ENCODE measurements around the gene SCGB1D4.

Gene SCGB1D4

GRCh38 chr11:62273284-62273683, 25.6 kb downstream of the SCGB1D4 start:
- no peak for DNase-seq

GRCh38 chr11:62269654-62270278, 29.1 kb downstream of the SCGB1D4 start, which contains the start of gene SCGB2A2:
Gene SCGB2A2 (plus strand): TSS chr11:62270158. CDS start chr11:62270217, 59 bp downstream.
- DNase-seq = no peak

- DNase-seq = no peak
Observed at GRCh38 chr11:62267576-62267975, 31.3 kb downstream of the SCGB1D4 start.

DNA sequence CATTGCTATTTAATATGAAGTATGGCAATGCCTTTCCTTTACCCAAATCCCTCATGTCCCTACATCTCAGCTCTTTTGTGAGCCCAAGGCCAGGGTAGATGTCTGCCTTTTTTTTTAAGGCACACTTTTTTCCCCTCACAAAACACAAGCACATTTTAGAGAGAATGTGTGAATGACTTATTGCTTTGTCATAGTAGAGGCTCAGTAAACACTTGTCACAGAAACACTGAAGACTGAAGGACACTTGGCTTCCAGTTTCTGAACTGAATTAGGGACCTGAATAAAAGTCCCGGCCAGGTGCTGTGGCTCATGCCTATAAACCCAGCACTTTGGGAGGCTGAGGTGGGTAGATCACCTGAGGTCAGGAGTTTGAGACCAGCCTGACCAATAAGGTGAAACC, 31.8 kb downstream of the SCGB1D4 start:
- DNase-seq = no peak

DNA sequence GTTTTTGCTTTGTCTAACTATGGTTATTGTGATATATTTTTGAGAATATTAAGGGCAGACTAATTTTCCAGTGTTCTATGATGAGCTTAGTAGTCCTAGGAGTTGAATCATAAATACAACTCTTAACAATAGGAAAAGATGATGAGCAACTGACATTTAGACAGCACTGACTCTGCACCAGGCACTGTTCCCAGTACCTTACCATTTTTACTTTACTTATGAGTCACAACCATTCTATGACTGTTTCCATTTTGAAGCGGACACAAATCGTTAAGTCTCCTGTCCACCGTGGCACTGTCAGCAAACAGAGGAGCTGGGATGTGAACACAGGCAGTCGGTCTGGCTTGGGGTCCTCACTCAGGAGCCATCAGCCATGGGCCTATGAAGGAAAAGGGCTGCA, 32.3 kb downstream of the SCGB1D4 start:
- no peak for DNase-seq

DNA sequence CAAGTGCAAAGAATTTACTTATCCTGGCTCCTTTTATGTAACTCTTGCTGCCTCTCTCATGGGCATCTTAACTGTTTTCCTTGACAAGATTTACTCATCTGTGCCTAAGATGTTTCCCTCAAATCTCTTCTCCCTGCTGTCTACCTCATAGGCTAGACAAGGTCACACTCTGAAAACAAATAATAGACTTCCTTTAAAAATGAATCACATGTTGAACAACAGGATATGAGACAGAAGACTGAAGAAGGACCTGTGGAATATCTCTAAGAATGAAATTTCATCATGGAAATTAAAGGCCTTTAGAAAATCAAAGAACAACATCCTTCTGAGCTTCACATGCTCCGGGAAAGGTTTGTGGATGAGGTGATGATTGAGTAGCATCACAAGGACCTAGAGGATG, 34.9 kb downstream of the SCGB1D4 start:
- no peak for DNase-seq

DNA sequence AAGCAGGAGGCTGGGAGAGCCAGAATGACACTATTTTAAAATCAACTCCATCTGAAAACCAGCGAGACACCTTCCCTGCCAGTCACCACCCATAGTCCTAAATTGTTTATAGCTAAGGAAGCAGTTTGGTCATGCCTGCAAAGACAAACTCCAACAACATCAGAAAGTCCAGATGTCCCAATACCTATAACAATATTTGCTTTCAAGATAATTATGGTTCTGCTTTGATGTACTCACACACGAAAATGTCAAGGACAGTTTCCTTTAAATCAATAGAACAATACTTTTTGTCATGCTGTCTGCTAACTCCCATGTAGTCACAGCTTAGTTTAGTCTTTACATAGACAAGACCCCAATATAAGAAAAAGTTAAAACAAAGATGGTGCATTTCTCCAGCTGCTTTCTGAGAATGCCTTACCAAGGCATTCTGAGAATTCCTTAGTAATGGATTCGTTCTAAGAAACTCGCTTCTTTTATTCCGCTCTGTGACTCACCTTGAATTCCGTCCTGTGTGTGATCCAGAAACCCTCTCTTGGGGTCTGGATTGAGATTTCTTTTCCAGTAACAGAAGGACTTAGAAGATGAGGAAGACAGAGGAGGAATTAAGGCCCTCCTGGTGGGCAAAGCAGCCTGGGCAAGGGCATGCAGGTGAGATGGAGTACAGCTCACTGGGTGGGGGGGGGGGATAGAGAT, 38.5 kb downstream of the SCGB1D4 start:
- no peak for DNase-seq

DNA sequence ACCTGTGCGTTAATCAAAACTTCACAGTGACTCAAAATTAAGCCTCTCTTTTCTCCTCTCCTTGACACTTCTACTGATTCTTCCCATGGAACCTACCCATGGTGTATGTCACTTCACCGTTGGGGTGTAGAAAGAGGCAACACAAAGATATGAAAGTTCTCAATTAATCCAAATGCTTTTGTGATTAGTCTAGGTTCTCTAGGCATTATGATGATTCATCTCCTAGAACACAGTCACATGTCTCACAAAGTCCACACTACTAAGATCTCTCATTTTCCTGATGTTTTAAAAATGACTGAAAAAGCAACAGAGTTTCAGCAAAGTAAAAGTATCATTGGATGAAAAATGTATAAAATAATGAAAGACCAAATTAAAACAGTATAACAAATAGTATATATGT, 42.6 kb downstream of the SCGB1D4 start:
- DNase-seq = no peak

DNA sequence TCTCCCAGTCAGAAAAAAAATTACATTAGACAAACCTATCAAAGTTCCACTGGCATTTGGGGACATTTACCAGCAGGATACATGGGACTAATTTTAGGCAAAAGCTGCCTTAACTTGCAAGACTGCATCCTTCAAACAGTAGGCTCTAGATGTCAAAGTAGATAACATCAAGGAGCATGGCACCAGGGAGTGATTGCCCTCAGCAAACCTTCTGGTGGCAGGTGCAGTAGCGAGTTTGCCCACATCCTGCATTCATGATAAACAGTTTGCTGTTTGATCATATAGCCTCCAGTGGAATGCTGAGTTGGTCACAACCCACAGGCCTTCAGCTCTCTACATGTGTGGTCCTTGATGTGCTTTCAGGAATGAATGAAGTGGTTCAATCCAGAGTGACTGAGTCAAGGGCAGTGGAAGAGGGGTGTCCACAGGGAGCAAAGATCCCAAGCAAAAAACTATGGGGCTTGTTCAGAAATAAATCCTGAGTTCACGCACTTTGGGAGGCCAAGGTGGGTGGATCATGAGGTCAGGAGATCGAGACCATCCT, 44.8 kb downstream of the SCGB1D4 start:
- DNase-seq = no peak

DNA sequence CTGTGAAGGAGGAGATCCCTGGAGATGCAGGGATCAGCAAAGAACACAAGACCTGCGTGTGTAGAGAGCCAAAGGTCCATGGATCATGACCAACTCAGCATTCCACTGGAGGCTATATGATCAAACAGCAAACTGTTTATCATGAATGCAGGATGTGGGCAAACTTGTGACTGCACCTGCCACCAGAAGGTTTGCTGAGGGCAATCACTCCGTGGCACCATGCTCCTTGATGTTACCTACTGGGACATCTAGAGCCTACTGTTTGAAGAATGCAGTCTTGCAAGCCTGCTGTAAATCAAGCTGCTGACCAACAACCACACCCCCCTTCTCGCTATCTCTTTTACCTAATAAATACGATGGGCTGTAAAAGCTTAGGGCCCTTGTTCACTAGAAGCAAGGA, 47.2 kb downstream of the SCGB1D4 start:
- no peak for DNase-seq

Data from NCI-H1048 (cell line).